ENCODE data around the gene ROR2.

GRCh38 chr9:91771027-91771426, 179.0 kb downstream of the ROR2 start:
- TF ChIP-seq TEAD4 (IDR thresholded peaks at IDR 0.05) (no peak), MAX (IDR thresholded peaks at IDR 0.05) (no peak), TAF1 (IDR thresholded peaks at IDR 0.05; ENCODE audit: low read depth) (no peak), NFIC (IDR thresholded peaks at IDR 0.05) (no peak), CREB1 (IDR thresholded peaks at IDR 0.05; ENCODE audit: low read depth) (no peak), YY1 (IDR thresholded peaks at IDR 0.05; ENCODE audit: low read depth) (no peak)

All from Ishikawa (cell line).